ENCODE results near the gene HEATR3. TPM values are rescaled to one million over a fixed set of nuclear protein-coding genes. Genes with fewer than 3 reads are reported as not detected.

The HEATR3 gene
- total and polyA plus RNA-seq, 2 experiments from 2014 or later, result 7.5 to 29.9 TPM

DNA sequence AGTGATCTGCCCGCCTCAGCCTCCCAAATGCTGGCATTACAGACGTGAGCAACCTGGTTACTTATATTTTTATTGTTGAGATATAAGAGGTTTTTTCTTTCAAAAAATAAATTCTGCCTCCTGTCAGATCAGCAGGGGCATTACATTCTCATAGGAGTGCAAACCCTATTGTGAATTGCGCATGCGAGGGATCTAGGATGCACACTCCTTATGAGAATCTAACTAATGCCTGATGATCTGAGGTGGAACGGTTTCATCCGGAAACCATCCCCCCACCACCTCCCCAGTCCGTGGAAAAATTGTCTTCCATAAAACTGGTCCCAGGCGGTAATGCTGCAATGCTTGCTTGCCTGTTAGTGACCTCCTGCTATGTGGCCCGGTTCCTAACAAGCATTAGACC, 48.2 kb upstream of the HEATR3 start (continued):
- TF ChIP-seq, protein P1, sequence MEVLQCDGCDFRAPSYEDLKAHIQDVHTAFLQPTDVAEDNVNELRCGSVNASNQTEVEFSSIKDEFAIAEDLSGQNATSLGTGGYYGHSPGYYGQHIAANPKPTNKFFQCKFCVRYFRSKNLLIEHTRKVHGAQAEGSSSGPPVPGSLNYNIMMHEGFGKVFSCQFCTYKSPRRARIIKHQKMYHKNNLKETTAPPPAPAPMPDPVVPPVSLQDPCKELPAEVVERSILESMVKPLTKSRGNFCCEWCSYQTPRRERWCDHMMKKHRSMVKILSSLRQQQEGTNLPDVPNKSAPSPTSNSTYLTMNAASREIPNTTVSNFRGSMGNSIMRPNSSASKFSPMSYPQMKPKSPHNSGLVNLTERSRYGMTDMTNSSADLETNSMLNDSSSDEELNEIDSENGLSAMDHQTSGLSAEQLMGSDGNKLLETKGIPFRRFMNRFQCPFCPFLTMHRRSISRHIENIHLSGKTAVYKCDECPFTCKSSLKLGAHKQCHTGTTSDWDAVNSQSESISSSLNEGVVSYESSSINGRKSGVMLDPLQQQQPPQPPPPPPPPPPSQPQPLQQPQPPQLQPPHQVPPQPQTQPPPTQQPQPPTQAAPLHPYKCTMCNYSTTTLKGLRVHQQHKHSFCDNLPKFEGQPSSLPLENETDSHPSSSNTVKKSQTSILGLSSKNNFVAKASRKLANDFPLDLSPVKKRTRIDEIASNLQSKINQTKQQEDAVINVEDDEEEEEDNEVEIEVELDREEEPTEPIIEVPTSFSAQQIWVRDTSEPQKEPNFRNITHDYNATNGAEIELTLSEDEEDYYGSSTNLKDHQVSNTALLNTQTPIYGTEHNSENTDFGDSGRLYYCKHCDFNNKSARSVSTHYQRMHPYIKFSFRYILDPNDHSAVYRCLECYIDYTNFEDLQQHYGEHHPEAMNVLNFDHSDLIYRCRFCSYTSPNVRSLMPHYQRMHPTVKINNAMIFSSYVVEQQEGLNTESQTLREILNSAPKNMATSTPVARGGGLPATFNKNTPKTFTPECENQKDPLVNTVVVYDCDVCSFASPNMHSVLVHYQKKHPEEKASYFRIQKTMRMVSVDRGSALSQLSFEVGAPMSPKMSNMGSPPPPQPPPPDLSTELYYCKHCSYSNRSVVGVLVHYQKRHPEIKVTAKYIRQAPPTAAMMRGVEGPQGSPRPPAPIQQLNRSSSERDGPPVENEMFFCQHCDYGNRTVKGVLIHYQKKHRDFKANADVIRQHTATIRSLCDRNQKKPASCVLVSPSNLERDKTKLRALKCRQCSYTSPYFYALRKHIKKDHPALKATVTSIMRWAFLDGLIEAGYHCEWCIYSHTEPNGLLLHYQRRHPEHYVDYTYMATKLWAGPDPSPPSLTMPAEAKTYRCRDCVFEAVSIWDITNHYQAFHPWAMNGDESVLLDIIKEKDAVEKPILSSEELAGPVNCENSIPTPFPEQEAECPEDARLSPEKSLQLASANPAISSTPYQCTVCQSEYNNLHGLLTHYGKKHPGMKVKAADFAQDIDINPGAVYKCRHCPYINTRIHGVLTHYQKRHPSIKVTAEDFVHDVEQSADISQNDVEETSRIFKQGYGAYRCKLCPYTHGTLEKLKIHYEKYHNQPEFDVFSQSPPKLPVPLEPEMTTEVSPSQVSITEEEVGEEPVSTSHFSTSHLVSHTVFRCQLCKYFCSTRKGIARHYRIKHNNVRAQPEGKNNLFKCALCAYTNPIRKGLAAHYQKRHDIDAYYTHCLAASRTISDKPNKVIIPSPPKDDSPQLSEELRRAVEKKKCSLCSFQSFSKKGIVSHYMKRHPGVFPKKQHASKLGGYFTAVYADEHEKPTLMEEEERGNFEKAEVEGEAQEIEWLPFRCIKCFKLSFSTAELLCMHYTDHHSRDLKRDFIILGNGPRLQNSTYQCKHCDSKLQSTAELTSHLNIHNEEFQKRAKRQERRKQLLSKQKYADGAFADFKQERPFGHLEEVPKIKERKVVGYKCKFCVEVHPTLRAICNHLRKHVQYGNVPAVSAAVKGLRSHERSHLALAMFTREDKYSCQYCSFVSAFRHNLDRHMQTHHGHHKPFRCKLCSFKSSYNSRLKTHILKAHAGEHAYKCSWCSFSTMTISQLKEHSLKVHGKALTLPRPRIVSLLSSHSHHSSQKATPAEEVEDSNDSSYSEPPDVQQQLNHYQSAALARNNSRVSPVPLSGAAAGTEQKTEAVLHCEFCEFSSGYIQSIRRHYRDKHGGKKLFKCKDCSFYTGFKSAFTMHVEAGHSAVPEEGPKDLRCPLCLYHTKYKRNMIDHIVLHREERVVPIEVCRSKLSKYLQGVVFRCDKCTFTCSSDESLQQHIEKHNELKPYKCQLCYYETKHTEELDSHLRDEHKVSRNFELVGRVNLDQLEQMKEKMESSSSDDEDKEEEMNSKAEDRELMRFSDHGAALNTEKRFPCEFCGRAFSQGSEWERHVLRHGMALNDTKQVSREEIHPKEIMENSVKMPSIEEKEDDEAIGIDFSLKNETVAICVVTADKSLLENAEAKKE (CRISPR knock-in tag; IDR thresholded peaks at IDR 0.05), result no peak

DNA sequence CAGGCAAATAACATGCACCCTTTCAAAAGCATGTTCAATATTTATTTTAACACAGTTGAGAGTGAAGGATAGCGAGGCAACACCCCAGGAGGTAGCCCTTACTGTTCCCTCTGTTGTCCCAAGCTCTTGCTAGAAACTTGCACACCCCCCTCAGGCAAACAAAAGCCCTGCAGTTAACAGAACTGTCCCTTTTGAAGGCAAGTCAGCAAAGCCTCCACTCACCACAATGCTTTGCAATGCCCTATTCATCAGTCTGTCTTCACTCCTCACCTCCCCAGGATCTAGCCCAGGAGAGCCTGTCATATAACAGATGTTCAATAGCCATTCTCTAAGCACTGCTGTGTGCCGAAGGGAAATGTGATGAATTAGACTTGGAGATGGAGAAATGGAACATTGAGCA, 44.2 kb upstream of the HEATR3 start:
- TF ChIP-seq EZH2 (IDR thresholded peaks at IDR 0.05; ENCODE audit: low read depth, unreplicated experiment), result no peak
- TF ChIP-seq, protein P2, sequence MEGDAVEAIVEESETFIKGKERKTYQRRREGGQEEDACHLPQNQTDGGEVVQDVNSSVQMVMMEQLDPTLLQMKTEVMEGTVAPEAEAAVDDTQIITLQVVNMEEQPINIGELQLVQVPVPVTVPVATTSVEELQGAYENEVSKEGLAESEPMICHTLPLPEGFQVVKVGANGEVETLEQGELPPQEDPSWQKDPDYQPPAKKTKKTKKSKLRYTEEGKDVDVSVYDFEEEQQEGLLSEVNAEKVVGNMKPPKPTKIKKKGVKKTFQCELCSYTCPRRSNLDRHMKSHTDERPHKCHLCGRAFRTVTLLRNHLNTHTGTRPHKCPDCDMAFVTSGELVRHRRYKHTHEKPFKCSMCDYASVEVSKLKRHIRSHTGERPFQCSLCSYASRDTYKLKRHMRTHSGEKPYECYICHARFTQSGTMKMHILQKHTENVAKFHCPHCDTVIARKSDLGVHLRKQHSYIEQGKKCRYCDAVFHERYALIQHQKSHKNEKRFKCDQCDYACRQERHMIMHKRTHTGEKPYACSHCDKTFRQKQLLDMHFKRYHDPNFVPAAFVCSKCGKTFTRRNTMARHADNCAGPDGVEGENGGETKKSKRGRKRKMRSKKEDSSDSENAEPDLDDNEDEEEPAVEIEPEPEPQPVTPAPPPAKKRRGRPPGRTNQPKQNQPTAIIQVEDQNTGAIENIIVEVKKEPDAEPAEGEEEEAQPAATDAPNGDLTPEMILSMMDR (conservative IDR thresholded peaks at IDR 0.05; ENCODE audit: low read depth in 2 of 2), result peak; percentile 28 to 63
- no peaks in the 10 kb centered on the region for H4K20me1 ChIP-seq (replicated peaks; ENCODE audit: insufficient read depth)
- H3K4me1 ChIP-seq (ENCODE audit: insufficient read depth), result peaks cover 6% of the 10 kb centered on the region; the same call in 1 of the 2 replicates
- H3K27me3 ChIP-seq (ENCODE audit: insufficient read depth), result no peaks in the 10 kb centered on the region
- Mint-ChIP-seq H3K27me3 (ENCODE audit: insufficient read depth, low read depth, poor library complexity) (no peaks in the 10 kb centered on the region), H3K4me1 (peaks cover 17% of the 10 kb centered on the region; the same call in 2 of the 3 replicates), H3K27ac (no peak overlapping the region), H3K36me3 (ENCODE audit: low read depth) (no peaks in the 10 kb centered on the region), H3K4me3 (no peak overlapping the region), H3K9me3 (no peaks in the 10 kb centered on the region)
- no peak overlapping the region for H3K27ac ChIP-seq (ENCODE audit: low read depth)
- no peak overlapping the region for H3K4me3 ChIP-seq
- H3F3A ChIP-seq (replicated peaks; ENCODE audit: low read depth), result no peaks in the 10 kb centered on the region
- no peaks in the 10 kb centered on the region for H3K36me3 ChIP-seq (ENCODE audit: insufficient read depth)
- H3K79me2 ChIP-seq (replicated peaks; ENCODE audit: insufficient read depth), result peaks cover 13% of the 10 kb centered on the region
- H2AFZ ChIP-seq, result peak overlapping the region; percentile 39; the same call in 1 of the 2 replicates
- peak; percentile 68 for DNase-seq (ENCODE audit: low spot score)
- ATAC-seq, result peak; percentile 33
- no peaks in the 10 kb centered on the region for H3K9me2 ChIP-seq (ENCODE audit: insufficient read depth)
- H3K4me2 ChIP-seq, result no peak overlapping the region
